CD4-positive, CD25-positive, alpha-beta regulatory T cell (primary cell): ENCODE measurements around the gene KCNC3. TPM values are rescaled to one million over a fixed set of nuclear protein-coding genes. Genes with fewer than 3 reads are reported as not detected.

ENCODE experiments used
- ATAC-seq, 2 donors: fragments of 150-1000 bp; cut with Tn5 transposase; one replicate each; pipeline ENCODE4 v1.10.0; 2021; ENCODE audit warnings: low read depth in 2 of 2, moderate number of reproducible peaks in 2 of 2, moderate library complexity in 1 of 2
- DNase-seq, 3 donors: peaks; one replicate each; pipeline versions ENCODE4 v3.0.0 to v3.0.0-alpha.2; 2012 to 2022; ENCODE audit warnings: mixed read lengths in 1 of 3
- H3K27ac ChIP-seq: one replicate; pipeline ENCODE4 v1.7.0; 2013; ENCODE audit warnings: mild to moderate bottlenecking, low read length; ENCODE audit not compliant: insufficient read depth, poor library complexity, severe bottlenecking
- H3K27me3 ChIP-seq: one replicate; pipeline ENCODE4 v1.7.0; 2013; ENCODE audit warnings: low read length; ENCODE audit not compliant: control insufficient read depth, insufficient read depth
- H3K36me3 ChIP-seq: one replicate; pipeline ENCODE4 v1.7.0; 2013; ENCODE audit warnings: mild to moderate bottlenecking, low read length, moderate library complexity; ENCODE audit not compliant: control insufficient read depth, insufficient read depth
- H3K4me1 ChIP-seq: 2 replicates; pipeline ENCODE4 v1.7.0; 2013; ENCODE audit warnings: mild to moderate bottlenecking, low read length; ENCODE audit not compliant: insufficient read depth, control insufficient read depth, poor library complexity, severe bottlenecking
- H3K4me3 ChIP-seq: one replicate; pipeline ENCODE4 v1.7.0; 2013; ENCODE audit warnings: low read depth, mild to moderate bottlenecking, low read length, moderate library complexity
- H3K9me3 ChIP-seq, 2 experiments: 1 replicate in 1 of 2; 2 replicates in 1 of 2; pipeline ENCODE4 v1.7.0; 2013; ENCODE audit warnings: low read length in 2 of 2, mild to moderate bottlenecking in 1 of 2, moderate library complexity in 1 of 2; ENCODE audit not compliant: control insufficient read depth in 2 of 2
- H3K27ac Mint-ChIP-seq, 3 donors: one replicate each; pipeline ENCODE4 v1.8.0; 2020 to 2022; ENCODE audit warnings: mild to moderate bottlenecking in 3 of 3, mixed read lengths in 3 of 3, moderate library complexity in 2 of 3
- H3K27me3 Mint-ChIP-seq: one replicate; pipeline ENCODE4 v1.8.0; 2022; ENCODE audit warnings: mild to moderate bottlenecking, mixed read lengths
- H3K36me3 Mint-ChIP-seq: one replicate; pipeline ENCODE4 v1.8.0; 2020; ENCODE audit warnings: mixed read lengths
- H3K4me1 Mint-ChIP-seq, 4 donors: one replicate each; pipeline ENCODE4 v1.8.0; 2020 to 2022; ENCODE audit warnings: mixed read lengths in 4 of 4, mild to moderate bottlenecking in 1 of 4
- H3K4me3 Mint-ChIP-seq, 4 donors: one replicate each; pipeline ENCODE4 v1.8.0; 2020 to 2022; ENCODE audit warnings: mild to moderate bottlenecking in 4 of 4, mixed read lengths in 4 of 4, moderate library complexity in 3 of 4
- H3K9me3 Mint-ChIP-seq, 7 donors: one replicate each; pipeline ENCODE4 v1.8.0; 2020 to 2022; ENCODE audit warnings: mixed read lengths in 7 of 7, mild to moderate bottlenecking in 3 of 7, moderate library complexity in 2 of 7
- polyA plus RNA-seq, 4 donors: library from polyadenylated mRNA; unstranded; fragments of 300-500 nt; fragmentation: Illumina TruSeq; gene quantifications; one replicate each; pipeline ENCODE4 v1.2.3, GENCODE V29; 2021
- total RNA-seq: library from RNA; stranded (reverse); gene quantifications from one replicate; pipeline ENCODE4 v1.2.3, GENCODE V29; 2022

Gene KCNC3
- total and polyA plus RNA-seq, 5 donors from 2014 or later: 1.4 TPM; not detected in 4

DNA sequence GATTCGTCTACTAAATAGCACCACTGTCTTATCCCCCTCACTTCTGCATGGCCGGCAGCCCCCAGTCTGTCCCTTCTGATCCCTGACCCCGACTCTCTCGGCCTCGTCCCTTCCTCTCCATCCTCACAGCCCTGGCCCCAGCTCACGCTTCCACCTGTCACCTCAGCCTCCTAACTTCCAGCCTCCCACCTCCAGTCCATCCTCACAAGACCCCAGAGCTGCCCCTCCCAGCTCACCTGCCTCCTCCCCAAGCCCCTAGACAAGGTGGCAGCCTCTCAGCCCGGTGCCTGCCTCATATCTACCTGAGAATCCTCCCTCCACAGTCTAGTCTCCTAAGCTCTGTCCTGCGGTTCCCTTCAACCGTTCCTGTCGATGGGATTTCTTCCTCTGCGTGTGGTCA lies 10.0 kb downstream of the KCNC3 start:
- H3K9me3 Mint-ChIP-seq: peaks cover 0 to 5% (median 0%) of the 10 kb centered on the region in 7 donors
- H3K36me3 Mint-ChIP-seq: no peaks in the 10 kb centered on the region
- Histone ChIP-seq H3K36me3 (no peaks in the 10 kb centered on the region), H3K9me3 (no peaks in the 10 kb centered on the region), H3K4me3 (no peak overlapping the region), H3K4me1 (peaks cover 3% of the 10 kb centered on the region), H3K27me3 (peaks cover 3% of the 10 kb centered on the region), H3K27ac (no peak overlapping the region)
- ATAC-seq (no peak), DNase-seq (no peak)
- H3K4me1 Mint-ChIP-seq: peaks cover 0 to 13% (median 5%) of the 10 kb centered on the region in 4 donors
- no peak overlapping the region for H3K27ac Mint-ChIP-seq
- peaks cover 51% of the 10 kb centered on the region for H3K27me3 Mint-ChIP-seq
- H3K4me3 Mint-ChIP-seq: no peak overlapping the region

DNA sequence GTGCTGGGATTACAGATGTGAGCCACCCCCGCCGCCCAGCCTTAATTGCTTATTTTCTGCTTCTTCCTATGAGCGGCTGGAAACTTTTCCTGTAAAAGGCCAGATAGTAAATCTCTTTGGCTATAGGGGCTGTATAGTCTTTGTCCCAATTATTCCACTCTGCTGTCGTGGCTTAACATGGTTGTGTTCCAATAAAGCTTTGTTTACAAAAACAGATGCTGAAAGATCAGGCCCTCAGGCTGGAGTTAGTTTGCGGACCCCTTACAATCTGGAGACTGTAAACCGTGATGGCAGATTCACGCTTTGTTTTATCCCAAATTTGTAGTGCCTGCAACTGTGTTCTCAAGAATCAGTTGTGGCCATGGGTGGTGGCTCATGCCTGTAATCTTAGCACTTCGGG lies 10.7 kb downstream of the KCNC3 start:
- Mint-ChIP-seq H3K9me3 (peaks cover 0 to 7% (median 0%) of the 10 kb centered on the region in 7 donors), H3K4me1 (peaks cover 0 to 18% (median 5%) of the 10 kb centered on the region in 4 donors), H3K4me3 (no peak overlapping the region), H3K36me3 (no peaks in the 10 kb centered on the region), H3K27me3 (peaks cover 53% of the 10 kb centered on the region), H3K27ac (no peak overlapping the region)
- H3K27ac ChIP-seq: no peak overlapping the region
- no peaks in the 10 kb centered on the region for H3K36me3 ChIP-seq
- H3K4me3 ChIP-seq: no peak overlapping the region
- no peaks in the 10 kb centered on the region for H3K9me3 ChIP-seq
- peaks cover 3% of the 10 kb centered on the region for H3K4me1 ChIP-seq
- H3K27me3 ChIP-seq: peaks cover 7% of the 10 kb centered on the region
- DNase-seq (no peak), ATAC-seq (no peak)

DNA sequence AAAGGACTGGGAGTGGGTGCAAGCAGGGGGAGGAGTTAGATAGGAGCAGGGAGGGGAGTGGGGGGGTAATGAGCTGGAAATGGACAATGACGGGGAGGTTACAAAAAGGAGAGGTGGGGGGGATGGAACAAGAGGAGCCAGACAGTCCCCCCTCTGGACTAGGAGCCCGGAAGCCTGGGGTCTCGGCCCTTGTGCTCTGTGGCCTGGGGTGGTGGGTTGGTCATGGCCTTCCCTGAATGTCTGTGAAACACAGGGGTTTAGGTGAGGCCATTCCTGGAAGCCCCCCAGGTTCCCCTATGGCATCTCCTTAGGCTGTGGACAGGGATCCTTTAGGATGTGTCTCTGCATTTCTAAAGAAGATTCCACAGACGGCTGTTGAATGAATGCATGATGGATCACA lies 12.1 kb downstream of the KCNC3 start:
- no peak for DNase-seq
- H3K4me3 Mint-ChIP-seq: no peak overlapping the region
- Histone ChIP-seq H3K27me3 (peaks cover 12% of the 10 kb centered on the region), H3K36me3 (no peaks in the 10 kb centered on the region), H3K9me3 (no peaks in the 10 kb centered on the region), H3K27ac (no peak overlapping the region), H3K4me3 (no peak overlapping the region), H3K4me1 (peaks cover 3% of the 10 kb centered on the region)
- H3K4me1 Mint-ChIP-seq: peaks cover 0 to 24% (median 2%) of the 10 kb centered on the region in 4 donors
- H3K36me3 Mint-ChIP-seq: no peaks in the 10 kb centered on the region
- H3K27me3 Mint-ChIP-seq: peaks cover 61% of the 10 kb centered on the region
- ATAC-seq: no peak
- H3K9me3 Mint-ChIP-seq: peaks cover 0 to 4% (median 0%) of the 10 kb centered on the region in 7 donors
- H3K27ac Mint-ChIP-seq: no peak overlapping the region

DNA sequence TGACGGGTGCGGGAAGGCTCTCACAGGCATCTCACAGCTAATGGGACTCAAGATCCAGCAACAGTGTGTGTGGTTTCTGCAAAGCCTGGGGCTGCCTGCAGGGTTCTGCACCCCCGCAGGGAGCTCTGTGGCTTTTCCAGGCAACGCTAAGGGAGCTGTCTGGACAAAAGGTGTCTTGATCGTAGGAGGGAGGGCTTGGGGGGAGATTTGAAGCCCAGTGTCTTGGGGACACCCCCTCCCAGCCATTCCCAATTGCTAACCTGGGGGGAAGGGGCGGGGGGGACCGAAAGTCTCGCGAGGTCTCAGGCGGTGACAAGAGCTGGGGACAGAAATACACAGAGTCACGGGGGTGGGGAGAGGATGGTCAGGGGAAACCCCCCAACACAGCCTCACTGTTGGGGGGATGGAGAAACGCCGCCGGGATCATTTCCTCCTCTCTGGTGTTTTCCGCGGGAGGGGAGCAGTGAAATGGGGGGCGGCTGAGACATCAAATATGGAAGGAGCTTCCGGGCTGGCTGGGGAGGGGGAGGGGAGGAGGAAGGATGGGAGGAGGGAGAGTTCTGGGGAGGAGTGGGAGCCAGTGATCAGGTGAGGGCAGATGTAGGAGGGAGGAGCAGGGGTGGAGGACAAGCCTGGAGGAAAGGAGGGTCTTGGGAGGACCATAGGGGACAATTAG lies 13.3 kb downstream of the KCNC3 start:
- H3K27ac ChIP-seq: no peak overlapping the region
- ATAC-seq: peak in 1 of 2 donors; percentile 44
- Mint-ChIP-seq H3K27ac (no peak overlapping the region), H3K4me3 (peak overlapping the region in 2 of 4 donors; percentile 36 to 77), H3K4me1 (peaks cover 0 to 26% (median 2%) of the 10 kb centered on the region in 4 donors), H3K27me3 (peaks cover 63% of the 10 kb centered on the region), H3K36me3 (no peaks in the 10 kb centered on the region), H3K9me3 (peaks cover 0 to 4% (median 0%) of the 10 kb centered on the region in 7 donors)
- no peaks in the 10 kb centered on the region for H3K36me3 ChIP-seq
- peaks cover 3% of the 10 kb centered on the region for H3K4me1 ChIP-seq
- peaks cover 14% of the 10 kb centered on the region for H3K27me3 ChIP-seq
- no peaks in the 10 kb centered on the region for H3K9me3 ChIP-seq
- H3K4me3 ChIP-seq: no peak overlapping the region
- DNase-seq: no peak

DNA sequence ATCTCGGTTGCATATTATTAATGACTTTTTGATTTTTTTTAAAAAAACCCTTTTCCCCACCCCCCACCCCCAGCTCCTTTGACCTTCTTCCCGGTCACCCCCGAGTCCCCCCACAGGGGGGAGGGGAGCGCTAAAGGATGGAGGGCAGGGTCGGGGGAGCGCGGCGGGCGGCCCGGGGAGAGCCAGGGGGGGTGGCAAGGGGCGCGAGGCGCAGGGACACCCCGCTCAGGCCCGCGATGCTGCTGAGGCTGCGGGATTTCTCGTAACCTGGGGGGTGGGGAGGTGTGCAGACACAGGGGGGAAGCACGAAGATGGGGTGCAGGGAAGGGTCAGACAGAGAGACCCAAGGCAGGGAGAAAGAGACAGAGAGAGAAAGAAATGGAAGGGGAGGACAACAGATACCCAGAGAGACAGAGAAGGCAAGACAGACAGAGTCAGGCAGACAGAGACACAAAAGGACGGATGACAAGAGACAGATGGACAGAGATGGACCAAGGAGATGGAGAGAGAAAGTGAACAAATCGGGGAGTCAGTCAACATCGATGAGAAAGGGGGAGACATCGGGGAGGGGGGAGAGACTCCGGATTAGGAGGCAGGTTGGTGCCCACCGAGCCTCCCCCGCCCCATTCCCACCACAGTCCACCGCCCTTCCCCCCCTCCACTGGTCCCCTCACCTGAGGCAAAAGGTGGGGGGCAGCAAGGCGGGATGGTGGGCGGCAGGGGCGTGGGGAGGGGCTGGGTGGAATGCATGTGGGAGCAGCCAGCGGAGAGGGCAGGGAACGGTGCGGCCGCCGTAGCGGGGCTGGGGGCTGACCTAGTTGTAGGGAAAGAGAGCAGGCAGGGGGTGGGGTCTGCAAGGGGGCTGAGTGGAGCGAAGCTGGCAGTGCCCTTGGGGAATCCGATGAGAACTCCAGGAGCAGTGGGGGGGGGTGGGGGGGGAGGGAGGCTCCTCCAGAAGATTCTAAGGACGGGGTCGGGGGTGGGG lies 14.2 kb downstream of the KCNC3 start:
- Mint-ChIP-seq H3K27me3 (peaks cover 70% of the 10 kb centered on the region), H3K4me3 (peak overlapping the region in 3 of 4 donors; percentile 51 to 74 (median 61)), H3K27ac (no peak overlapping the region), H3K36me3 (no peaks in the 10 kb centered on the region), H3K4me1 (peaks cover 0 to 26% (median 2%) of the 10 kb centered on the region in 4 donors), H3K9me3 (peaks cover 0 to 4% (median 0%) of the 10 kb centered on the region in 7 donors)
- Histone ChIP-seq H3K27ac (no peak overlapping the region), H3K9me3 (no peaks in the 10 kb centered on the region), H3K27me3 (peaks cover 16% of the 10 kb centered on the region), H3K4me3 (no peak overlapping the region), H3K4me1 (peaks cover 3% of the 10 kb centered on the region), H3K36me3 (no peaks in the 10 kb centered on the region)
- DNase-seq (no peak), ATAC-seq (no peak)

DNA sequence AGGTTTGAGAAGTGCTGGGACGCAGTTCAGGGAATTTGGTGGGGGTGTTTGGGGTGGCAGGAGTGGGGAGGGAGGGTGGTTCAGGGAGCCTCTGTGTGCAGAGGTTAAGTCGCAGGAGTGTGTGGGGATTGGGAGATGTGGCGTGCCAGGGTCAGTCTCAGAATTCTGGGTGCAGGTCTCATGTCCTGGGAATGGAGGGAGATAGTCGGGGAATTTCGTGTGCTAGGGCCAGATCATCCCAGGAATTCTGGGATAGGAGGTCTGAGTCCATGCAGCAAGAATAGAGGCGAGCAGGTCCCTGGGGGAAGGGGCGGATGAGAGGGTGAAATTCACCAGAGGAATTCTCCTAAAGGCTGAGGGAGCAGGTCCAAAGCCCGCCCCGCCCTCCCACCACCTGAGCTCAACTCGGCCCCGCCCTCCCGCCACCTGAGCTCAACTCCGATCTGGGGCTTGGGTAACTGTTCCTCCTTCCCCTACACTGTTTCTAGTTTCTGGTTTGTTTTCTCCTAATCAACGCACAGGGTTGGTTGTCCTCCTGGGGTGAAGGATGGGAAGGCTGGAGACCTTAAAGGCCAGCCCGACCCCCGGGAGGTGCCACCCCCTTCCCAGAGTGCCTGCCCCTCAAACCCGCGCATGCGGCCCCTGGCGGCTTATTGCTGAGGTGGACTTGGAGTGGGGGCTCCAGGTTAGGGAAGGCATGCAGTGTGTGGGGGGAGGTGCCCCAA lies 15.2 kb downstream of the KCNC3 start:
- no peaks in the 10 kb centered on the region for H3K36me3 ChIP-seq
- no peak overlapping the region for H3K27ac ChIP-seq
- Mint-ChIP-seq H3K4me3 (peak overlapping the region in 2 of 4 donors; percentile 22 to 31), H3K36me3 (no peaks in the 10 kb centered on the region), H3K27me3 (peaks cover 70% of the 10 kb centered on the region), H3K9me3 (peaks cover 0 to 4% (median 0%) of the 10 kb centered on the region in 7 donors), H3K4me1 (peaks cover 0 to 26% (median 2%) of the 10 kb centered on the region in 4 donors), H3K27ac (no peak overlapping the region)
- no peaks in the 10 kb centered on the region for H3K9me3 ChIP-seq
- DNase-seq: no peak
- ATAC-seq: no peak
- peaks cover 3% of the 10 kb centered on the region for H3K4me1 ChIP-seq
- H3K4me3 ChIP-seq: no peak overlapping the region
- H3K27me3 ChIP-seq: peaks cover 16% of the 10 kb centered on the region
